Effector CD8-positive, alpha-beta T cell (primary cell): Measurements from ENCODE around the gene TNFRSF9.
"Not testable (repeated sequence)": the region's sequence is repeated elsewhere in the genome, so short reads cannot be mapped to it uniquely, and the experiment has no call there.

Experiments
- DNase-seq: peaks from one replicate; lab custom pipeline; 2025; lab: John Stamatoyannopoulos, UW

TNFRSF9 gene

DNA sequence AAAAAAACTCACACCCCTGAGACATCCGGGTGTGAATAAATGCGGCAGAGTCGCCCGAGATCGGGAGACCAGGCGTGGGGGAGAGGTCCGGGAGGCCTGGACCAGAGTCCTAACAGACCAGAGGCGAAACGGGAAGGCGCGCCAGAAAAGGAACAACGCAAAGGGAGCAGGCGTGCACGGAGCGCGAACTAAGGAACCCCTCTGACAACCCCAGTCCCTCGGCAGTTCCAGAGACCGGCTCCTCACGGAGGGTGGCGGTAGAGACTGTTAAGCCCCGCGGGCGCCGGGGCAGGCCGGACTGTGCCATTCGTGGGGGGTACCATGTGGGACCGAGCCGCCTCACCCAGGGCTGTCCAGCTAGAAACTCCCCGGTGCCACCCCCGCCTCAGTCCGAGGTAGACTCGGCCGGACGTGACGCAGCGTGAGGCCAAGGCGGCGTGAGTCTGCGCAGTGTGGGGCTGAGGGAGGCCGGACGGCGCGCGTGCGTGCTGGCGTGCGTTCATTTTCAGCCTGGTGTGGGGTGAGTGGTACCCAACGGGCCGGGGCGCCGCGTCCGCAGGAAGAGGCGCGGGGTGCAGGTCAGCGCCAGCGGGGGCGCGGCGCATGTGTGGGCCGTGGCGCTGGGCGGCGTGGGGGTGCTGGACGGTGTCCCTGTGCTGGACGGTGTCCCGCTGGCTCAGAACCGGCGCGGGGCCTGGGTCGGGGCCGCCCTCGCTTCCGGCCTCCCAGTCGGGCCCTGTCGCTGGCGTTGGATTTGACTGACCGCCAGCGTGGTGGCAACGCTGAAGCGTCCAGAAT is 20.8 kb upstream of the TNFRSF9 start, which contains the start of gene PARK7:
Gene PARK7 (plus strand): TSS at position 496 of the 798 bp plus-strand sequence. CDS start 1,075 bp downstream, outside the sequence.
- peak; percentile 98 for DNase-seq

DNA sequence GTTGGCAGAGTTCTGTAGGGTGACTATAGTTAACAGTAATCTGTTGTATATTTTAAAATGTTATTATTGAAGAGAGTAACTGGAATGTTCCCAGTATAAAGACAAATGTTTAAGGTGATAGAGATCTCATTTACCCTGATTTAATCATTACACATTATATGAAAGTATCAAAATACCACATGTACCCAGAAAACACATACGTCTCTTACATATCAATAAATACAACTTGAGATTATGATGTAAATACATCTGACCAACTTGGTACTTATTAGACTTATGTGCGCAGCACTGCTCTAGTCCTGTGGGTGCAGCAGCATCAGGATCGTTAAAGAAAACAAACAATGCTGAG is 20.2 kb upstream of the TNFRSF9 start:
- no peak for DNase-seq

DNA sequence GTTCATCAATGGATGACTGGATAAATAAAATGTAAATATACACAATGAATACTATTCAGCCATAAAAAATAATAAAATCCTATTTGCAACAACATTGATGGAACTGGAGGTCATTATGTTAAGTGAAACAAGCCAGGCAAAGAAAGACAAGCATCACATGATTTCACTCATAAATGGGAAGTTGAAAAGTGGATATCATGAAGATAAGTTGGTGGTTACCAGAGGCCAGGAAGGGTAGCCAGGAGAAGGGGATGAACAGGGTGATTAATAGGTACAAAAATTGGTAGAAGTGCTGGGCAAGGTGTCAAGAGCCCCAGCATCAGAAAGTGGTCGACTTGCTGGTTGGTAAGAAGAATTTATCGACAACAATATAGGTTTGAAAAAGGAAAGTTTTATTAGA is 19.5 kb upstream of the TNFRSF9 start:
- DNase-seq = no peak

DNA sequence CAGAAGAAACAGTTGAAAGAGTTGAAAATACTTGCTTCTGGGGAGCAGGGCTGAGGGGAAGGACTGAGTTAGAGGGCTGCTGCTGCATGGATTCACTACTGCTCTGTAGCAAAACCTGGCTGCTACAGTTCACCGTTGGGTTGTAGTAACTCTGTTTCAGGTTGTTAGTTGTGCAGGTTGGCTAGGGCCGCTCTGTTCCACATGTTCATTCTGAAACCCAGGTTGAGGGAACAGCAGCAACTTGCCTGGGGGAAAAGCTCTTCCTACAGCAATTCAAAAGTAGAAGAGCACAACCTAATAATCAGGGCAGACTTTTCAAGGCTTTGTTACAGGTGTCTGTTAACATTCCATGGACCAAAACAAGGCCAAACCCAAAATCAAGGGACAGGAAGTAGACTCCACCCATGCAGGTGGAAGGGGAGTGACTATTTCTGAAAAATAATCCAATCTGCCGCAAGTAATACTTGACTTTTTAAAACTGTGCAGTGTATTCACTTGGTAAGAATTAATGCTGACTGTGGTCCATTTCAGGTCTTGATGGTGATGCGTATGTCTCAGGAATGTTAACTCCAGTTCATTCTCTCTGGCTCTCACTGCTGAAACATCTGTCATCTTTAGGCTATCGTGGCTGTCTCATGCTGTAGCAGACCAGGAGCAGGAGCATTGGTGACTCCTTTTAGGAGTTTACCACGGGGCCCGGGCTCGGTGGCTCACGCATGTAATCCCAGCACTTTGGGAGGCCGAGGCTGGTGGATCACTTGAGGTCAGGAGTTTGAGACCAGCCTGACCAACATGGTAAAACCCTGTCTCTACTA is 15.8 kb upstream of the TNFRSF9 start:
- DNase-seq = no peak

DNA sequence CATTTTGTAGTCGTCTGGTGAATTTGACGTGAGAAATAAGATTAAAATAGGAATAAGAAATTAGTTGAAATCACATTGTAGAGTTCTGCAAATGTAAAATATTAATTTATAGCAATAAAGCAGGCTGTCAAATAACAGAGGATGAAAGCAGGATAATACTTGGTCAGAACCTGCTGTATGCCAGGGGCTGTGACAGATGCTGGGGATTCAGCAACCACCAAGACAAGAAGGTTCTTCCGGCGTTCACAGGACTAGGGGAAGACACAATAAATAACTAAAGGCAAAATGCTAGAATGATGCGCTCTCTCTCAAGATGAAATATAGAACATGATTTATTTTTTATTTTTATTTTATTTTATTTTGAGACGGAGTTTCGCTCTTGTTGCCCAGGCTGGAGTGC is 14.0 kb upstream of the TNFRSF9 start:
- DNase-seq = no peak

DNA sequence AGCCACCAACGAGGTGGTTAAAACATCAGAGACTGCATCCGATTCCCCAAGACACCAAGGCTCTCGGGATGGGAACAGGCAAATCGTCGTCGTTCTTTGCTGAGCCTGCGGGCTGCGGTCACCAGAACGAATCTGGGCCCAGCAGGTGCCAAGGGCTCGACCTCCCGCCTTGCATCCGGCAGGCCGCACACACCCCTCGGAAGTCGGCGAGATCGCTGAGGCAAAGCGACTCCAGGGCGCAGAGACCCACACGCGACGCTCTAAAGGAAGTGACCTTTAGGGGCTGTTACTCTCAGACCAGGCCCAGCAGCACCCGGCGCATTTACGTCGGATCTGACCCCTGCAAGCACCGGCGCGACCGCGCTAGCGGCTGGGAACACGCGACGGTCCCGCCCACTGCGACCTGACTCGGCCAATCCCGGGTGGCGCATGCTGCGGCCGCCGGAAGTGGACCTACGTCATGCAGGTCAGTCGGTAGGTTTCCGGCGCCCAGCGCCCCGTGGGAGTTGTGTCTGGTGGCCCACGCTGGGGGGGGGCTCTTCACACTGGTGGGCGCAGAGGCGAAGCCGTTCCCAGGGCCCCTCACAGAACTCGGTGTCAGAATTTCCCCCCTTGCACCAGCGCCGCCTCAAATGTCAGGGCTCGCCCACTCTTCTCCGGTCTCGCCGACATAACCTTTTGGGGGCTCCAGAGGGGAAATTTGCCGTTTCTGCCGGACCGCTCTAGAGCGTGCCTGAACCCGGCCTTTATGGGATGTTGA is 13.4 kb upstream of the TNFRSF9 start:
- DNase-seq = peak; percentile 65

DNA sequence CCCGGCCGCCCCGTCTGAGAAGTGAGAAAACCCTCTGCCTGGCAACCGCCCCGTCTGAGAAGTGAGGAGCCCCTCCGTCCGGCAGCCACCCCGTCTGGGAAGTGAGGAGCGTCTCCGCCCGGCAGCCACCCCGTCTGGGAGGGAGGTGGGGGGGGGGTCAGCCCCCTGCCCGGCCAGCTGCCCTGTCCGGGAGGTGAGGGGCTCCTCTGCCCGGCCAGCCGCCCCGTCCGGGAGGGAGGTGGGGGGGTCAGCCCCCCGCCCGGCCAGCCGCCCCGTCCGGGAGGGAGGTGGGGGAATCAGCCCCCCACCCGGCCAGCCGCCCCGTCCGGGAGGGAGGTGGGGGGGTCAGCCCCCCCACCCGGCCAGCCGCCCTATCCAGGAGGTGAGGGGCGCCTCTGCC is 12.2 kb upstream of the TNFRSF9 start:
- DNase-seq = not testable (repeated sequence)

DNA sequence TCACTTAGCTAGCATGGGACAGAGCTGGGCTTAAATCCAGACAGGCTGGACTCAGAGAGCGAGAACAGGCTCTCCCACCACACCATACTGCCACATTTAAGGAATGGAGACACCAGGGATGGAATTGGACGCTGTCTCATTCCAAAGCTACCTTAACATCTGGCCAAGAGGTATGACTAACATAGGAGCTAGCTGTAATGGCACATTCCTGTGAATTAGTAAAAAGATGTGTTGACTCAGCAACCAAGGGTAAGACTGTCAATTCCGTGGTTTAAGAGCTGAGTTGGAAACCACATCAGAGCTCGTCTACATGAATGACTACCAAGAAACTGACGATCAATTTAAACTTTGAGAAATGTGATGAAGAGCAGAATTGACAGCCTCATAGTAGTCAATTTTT is 8.3 kb upstream of the TNFRSF9 start:
- no peak for DNase-seq

DNA sequence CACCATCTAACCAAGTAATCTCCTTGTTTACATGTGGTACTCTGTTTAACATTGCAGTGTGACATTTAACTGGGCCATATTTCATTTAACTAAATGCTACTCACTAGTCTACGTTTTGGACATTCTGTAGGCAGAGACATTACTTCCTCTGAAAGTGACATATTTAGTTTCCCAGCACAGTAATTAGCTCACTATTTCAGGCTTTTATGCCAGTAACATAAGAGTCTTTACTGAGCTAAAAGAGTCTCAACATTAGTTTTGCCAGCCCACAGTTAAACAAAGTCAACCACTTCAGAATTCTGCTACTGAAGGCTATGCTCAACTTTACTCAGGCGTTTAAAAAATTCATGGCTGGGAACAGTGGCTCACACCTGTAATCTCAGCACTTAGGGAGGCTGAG is 2.6 kb upstream of the TNFRSF9 start:
- DNase-seq = no peak

DNA sequence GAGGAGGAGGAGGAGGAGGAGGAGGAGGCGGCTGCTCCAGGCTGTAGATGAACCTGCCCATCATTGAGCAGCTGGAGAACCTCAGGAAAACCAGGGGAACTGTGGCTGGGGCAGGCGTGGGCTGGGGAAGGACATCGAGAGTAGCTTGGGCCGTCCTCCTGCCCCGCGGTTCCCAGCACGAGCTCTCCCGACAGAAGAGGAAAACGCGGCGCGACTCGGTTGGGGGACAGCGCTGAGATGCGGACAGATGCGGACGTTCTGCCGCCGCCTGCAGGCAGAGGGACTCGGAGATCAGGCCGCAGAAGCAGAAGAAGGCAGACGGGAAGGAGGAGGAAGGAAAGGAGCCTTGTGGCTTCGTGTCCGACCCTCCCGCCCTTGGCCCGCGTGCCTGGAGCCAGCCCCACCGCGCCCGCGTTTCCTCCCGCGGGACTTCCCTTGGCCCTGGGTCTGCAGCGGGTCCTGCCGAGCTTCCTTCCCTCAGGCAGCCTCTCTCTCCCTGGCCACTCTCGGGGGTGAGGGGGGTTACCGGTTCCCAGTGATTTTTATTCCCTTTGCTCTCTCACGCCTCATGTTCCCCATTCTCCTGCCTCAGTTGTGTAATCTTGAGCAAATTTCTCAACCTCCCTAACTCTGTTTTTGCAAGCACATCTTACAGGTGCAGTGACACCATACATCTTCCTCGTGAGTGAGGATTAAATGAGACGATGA is 1.7 kb upstream of the TNFRSF9 start:
- no peak for DNase-seq

DNA sequence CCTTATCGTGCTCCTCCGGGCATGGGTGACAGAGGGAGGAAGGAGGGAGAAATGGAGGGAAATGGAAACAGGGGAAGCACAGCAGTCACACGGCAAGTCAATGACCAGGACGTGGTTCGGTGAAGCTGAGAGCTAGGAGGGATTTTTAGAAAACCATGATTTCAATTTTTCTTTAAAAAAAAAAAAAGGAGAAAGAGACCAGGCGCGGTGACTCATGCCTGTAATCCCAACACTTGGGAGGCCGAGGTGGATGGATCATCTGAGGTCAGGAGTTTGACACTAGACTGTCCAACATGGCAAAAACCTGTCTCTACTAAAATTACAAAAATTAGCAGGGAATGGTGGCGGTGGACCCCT is 776 bp upstream of the TNFRSF9 start:
- DNase-seq = no peak

DNA sequence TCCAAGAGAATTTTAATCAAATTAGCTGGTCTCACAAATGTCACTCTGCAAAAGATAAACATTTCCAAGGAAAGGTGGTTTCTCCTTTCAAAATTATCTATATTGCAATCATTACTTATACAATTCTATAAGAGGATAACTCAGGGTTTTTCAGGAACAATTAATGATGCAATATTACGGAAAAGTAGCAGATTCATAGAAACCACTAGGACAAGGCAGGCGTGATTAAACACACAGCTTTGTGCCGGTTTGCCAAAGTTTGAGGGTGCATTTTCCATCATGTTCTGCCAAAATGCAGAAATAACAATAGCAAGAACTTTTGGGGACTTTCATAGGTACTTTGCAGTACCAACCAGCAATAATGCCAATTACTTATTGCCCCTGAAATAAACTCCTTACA is 605 bp downstream of the TNFRSF9 start:
- no peak for DNase-seq

DNA sequence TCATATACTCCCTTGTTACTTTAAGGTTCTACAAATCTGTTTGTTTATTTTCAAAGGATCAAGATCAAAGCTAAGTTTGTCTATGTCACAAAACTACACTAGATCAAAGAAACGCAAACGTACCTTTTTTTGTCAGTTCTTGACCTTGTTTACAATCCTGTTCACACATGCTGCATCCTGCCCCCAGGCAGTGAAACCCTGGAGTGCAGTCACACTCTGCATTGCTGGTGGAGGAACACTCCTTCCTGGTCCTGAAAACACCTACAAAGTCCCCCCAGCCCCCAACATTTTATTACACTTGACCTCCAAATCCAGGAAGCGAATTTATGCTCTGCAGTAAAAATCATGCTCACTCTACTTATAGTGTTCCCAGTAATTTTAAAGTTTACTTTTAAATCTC is 2.6 kb downstream of the TNFRSF9 start:
- DNase-seq = no peak

DNA sequence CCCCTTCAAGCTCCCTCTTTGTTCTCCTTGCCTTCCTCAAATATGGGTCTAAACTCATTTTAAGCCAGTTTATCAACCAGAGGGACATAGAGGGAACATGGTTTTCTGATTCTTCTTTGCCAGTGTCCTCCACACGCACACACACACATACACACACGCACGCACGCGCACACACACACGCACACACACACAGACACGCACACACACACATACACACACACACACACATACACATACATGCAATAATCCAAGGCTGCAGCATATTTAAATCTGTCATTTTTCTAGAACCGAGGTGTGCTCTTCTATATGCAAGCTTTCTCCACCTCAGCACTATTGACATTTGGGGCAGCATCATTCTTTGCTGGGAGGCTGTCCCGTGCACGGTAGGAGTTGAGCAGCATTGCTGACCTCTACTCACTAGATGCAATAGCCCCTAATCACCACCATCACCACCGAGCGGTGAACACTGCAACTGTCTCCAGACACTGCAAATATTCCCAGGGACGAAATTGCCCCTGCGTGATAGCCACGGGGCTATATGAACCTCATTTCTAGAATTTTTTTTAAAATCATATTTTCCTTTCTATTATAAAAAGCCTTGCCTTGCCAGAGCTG is 8.0 kb downstream of the TNFRSF9 start:
- no peak for DNase-seq

DNA sequence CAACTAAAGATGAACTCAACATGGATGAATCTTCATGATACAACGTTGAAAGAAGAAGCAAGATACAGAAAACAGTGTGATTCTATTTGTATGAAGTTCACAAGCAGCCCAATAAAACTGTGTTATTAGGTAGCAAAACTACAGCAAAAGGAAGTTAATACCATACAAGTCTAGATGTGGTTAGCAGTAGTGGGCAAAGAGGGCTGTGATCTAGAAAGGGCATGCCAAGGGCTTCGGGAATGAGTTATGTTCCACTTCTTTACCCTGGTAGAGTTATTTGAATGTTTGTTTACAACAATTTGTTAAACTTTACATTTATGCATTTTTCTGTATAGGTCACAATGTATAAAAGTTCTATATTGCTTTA is 9.2 kb downstream of the TNFRSF9 start:
- DNase-seq = no peak

DNA sequence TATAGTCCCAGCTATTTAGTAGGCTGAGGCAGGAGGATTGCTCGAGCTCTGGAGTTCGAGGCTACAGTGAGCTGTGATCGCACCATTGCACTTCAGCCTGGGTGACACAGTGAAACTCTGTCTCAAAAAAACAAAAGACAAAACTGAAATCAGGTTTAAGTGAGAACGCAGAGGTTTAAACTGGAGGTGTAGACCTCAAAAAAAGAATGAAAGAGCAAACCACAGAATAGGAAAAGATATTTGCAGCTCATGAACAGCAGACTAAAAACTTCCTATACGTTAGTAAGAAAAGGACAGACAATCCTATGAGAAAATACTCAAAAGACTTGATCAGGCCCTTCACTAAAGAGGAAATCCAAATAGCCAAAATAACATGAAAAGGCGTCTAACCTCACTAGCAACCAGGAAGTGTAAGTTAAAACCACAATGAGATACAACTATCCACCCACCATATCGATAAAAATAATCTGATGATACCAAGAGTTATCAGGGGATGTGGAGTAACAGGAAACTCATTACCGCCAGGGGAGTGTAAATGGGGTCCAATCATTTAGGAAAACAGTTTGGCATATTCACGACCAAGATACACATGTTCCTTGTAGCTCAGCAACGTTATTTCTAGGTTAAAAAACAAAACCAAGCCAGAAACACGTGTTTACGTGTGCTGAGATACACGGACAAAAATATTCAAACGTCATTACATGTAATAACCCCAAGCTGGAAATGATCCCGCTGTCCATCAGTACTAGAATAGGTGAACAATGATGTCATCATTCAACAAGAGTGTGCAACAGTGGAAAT is 9.8 kb downstream of the TNFRSF9 start:
- no peak for DNase-seq

DNA sequence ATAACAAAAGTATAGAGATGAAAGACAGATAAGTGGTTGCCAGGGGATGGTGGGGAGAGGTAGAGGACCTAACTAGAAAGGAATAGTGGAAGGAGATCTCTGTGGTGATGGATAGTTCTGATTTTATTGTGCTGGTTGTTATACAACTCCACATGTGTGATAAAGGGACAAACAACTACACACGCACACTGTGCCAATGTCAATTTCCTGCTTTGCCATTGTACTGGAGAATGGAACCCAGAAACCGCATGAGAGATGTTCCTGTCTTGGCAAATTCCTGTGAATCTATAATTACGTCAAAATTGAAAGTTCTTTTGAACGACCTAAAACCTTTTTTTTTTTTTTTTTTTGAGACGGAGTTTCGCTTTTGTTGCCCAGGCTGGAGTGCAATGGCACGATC is 11.0 kb downstream of the TNFRSF9 start:
- no peak for DNase-seq

DNA sequence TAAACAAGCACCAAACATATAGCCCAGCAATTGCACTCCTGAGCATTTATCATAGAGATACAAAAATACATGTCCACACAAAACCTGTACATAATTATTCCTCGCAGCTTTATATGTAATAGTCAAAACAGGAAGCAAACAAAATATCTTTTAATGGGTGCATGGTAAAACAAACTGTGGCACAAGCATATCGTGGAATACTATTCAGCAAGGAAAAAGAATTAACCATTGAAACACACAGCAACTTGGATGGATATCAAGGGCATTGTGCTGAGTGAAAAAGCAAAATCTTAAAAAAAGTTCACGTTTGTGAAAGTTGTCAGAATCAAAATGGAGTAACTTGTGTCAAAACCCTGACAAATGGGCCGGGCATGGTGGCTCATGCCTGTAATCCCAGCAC is 12.4 kb downstream of the TNFRSF9 start:
- no peak for DNase-seq

DNA sequence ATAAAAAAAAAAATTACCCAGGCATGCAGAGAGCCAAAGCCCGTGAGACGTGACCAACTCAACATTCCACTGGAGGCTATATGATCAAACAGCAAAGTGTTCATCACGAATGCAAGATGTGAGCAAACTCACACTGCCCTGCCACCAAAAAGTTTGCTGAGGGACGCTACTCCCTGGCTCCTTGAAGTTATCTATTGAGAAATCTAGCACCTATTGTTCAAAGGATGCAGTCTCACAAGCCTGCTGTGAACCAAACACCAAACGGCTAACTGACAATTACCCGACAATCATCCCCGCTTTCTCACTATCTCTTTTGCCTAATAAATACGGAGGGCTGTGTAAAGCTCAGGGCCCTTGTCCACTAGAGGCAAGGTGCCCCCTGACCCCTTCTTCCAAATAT is 13.6 kb downstream of the TNFRSF9 start:
- not testable (repeated sequence) for DNase-seq

DNA sequence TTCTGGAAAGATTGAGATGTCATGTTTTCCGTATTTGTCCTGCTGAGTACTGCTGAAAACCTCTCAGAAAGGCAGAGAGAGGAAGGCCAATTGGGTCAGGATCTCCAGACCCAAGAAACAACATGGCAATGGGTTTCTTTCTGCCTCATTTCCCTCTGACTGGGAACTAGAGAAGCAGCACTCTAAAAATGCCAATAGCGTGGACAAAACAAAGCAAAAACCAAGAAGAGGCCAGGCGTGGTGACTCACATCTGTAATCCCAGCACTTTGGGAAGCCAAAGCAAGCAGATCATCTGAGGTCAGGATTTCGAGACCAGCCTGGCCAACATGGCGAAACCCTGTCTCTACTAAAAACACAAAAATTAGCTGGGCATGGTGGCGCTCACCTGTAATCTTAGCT is 18.3 kb downstream of the TNFRSF9 start:
- no peak for DNase-seq

DNA sequence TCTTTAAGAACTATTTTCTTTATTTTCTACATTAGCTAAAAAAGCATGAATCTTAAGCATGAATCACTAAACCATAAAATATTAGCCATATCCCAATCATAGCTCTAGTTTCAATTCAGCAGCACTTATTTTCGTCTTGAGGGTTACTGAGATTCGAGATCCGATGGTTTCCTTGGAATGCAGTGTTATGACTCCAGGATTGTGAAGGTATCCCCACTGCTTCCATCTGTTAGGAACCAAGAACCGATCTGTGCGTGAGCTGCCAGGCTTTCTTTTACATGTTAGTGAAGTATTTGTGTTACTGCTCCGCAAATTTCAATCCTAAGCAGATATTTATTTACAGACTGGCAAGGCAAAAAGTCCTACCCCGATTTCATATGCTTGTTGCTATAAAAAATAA is 18.8 kb downstream of the TNFRSF9 start:
- no peak for DNase-seq
